Measurements from ENCODE around the gene DOCK6.

DNA sequence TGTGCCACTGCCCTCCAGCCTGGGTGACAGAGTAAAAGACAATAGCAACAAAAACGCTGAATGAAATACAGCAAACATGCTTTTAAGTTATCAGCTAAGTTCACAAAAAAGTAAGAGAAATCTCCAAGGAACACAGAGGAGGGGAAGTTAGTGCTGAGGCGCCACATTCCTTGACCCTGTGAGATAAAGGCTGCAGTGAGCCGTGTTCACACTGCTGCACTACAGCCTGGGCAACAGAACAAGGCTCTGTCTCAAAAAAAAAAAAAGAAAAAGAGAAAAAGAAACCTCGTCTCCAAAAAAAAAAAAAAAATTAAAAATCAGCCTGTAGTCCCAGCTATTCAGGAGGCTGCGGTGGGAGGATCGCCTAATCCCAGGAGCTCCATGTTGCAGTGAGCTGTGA is 16.3 kb upstream of the DOCK6 start:
- TF ChIP-seq, protein P1, sequence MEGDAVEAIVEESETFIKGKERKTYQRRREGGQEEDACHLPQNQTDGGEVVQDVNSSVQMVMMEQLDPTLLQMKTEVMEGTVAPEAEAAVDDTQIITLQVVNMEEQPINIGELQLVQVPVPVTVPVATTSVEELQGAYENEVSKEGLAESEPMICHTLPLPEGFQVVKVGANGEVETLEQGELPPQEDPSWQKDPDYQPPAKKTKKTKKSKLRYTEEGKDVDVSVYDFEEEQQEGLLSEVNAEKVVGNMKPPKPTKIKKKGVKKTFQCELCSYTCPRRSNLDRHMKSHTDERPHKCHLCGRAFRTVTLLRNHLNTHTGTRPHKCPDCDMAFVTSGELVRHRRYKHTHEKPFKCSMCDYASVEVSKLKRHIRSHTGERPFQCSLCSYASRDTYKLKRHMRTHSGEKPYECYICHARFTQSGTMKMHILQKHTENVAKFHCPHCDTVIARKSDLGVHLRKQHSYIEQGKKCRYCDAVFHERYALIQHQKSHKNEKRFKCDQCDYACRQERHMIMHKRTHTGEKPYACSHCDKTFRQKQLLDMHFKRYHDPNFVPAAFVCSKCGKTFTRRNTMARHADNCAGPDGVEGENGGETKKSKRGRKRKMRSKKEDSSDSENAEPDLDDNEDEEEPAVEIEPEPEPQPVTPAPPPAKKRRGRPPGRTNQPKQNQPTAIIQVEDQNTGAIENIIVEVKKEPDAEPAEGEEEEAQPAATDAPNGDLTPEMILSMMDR (IDR thresholded peaks at IDR 0.05), result no peak
- TF ChIP-seq ZFX (IDR thresholded peaks at IDR 0.05; ENCODE audit: borderline replicate concordance), result no peak

Data from 22Rv1 (cell line).